Measurements from ENCODE around the gene ITGB2. TPM values are rescaled to one million over a fixed set of nuclear protein-coding genes. Genes with fewer than 3 reads are reported as not detected.

ITGB2 gene
- total RNA-seq, 1 donor from 2014 or later = 0.91 TPM

- peak; percentile 5 for DNase-seq
- TF ChIP-seq, protein P1, sequence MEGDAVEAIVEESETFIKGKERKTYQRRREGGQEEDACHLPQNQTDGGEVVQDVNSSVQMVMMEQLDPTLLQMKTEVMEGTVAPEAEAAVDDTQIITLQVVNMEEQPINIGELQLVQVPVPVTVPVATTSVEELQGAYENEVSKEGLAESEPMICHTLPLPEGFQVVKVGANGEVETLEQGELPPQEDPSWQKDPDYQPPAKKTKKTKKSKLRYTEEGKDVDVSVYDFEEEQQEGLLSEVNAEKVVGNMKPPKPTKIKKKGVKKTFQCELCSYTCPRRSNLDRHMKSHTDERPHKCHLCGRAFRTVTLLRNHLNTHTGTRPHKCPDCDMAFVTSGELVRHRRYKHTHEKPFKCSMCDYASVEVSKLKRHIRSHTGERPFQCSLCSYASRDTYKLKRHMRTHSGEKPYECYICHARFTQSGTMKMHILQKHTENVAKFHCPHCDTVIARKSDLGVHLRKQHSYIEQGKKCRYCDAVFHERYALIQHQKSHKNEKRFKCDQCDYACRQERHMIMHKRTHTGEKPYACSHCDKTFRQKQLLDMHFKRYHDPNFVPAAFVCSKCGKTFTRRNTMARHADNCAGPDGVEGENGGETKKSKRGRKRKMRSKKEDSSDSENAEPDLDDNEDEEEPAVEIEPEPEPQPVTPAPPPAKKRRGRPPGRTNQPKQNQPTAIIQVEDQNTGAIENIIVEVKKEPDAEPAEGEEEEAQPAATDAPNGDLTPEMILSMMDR (IDR thresholded peaks at IDR 0.05; ENCODE audit: partially characterized antibody, unreplicated experiment) = no peak
- peaks cover 4% of the 10 kb centered on the region for H3K27me3 Mint-ChIP-seq (ENCODE audit: unreplicated experiment)
- H3K4me3 Mint-ChIP-seq (ENCODE audit: unreplicated experiment) = no peak overlapping the region
- no peaks in the 10 kb centered on the region for H3K4me1 Mint-ChIP-seq (ENCODE audit: low read depth, unreplicated experiment)
- no peaks in the 10 kb centered on the region for H3K36me3 Mint-ChIP-seq (ENCODE audit: unreplicated experiment)
- H3K9me3 Mint-ChIP-seq (ENCODE audit: unreplicated experiment) = peaks cover 4% of the 10 kb centered on the region
- H3K27ac Mint-ChIP-seq (ENCODE audit: unreplicated experiment) = no peak overlapping the region
These were observed 29.6 kb downstream of the ITGB2 start for GRCh38 chr21:44890961-44891541.

DNA sequence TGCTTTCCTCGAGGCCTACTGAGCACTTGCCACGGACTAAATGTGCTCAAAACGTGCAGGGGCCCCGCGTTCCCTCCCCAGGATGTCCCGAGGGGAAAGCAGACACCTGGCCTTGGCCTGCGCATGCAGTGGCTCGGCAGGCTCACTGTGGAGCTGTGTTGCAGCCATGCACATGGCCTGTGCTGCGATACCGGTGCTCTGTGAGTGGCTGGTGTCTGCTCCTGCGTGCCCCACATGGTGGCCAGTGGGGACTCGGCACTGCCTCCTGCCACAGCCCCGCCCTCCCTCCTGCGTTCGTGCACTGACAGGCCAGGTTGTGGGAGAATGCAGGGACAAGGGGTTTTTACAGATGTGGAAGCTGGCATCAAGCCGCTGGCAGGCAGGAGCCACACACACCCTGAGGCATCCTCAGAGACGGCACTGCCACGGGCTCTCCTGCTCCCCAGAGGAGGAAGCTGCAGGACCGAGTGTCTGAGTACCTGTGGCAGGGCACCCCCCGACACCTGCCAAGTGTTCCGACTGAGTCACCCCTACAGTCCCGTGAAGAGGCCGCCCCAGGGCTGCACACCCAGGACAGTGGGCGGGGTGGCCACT lies 30.3 kb downstream of the ITGB2 start:
- H3K9me3 Mint-ChIP-seq (ENCODE audit: unreplicated experiment) = peaks cover 4% of the 10 kb centered on the region
- peak; percentile 29 for DNase-seq
- TF ChIP-seq, protein P1 (IDR thresholded peaks at IDR 0.05; ENCODE audit: partially characterized antibody, unreplicated experiment) = no peak
- H3K4me1 Mint-ChIP-seq (ENCODE audit: low read depth, unreplicated experiment) = no peaks in the 10 kb centered on the region
- no peak overlapping the region for H3K4me3 Mint-ChIP-seq (ENCODE audit: unreplicated experiment)
- H3K27ac Mint-ChIP-seq (ENCODE audit: unreplicated experiment) = no peak overlapping the region
- peaks cover 4% of the 10 kb centered on the region for H3K27me3 Mint-ChIP-seq (ENCODE audit: unreplicated experiment)
- no peaks in the 10 kb centered on the region for H3K36me3 Mint-ChIP-seq (ENCODE audit: unreplicated experiment)

- Mint-ChIP-seq H3K9me3 (ENCODE audit: unreplicated experiment) (peaks cover 4% of the 10 kb centered on the region), H3K4me1 (ENCODE audit: low read depth, unreplicated experiment) (no peaks in the 10 kb centered on the region), H3K27ac (ENCODE audit: unreplicated experiment) (no peak overlapping the region), H3K27me3 (ENCODE audit: unreplicated experiment) (peaks cover 4% of the 10 kb centered on the region), H3K4me3 (ENCODE audit: unreplicated experiment) (no peak overlapping the region), H3K36me3 (ENCODE audit: unreplicated experiment) (no peaks in the 10 kb centered on the region)
- DNase-seq = no peak
- TF ChIP-seq, protein P1 (IDR thresholded peaks at IDR 0.05; ENCODE audit: partially characterized antibody, unreplicated experiment) = no peak
These were observed 30.9 kb downstream of the ITGB2 start for GRCh38 chr21:44889625-44890337.

- DNase-seq = peak; percentile 15
- peaks cover 4% of the 10 kb centered on the region for H3K9me3 Mint-ChIP-seq (ENCODE audit: unreplicated experiment)
- no peak overlapping the region for H3K4me3 Mint-ChIP-seq (ENCODE audit: unreplicated experiment)
- TF ChIP-seq, protein P1 (IDR thresholded peaks at IDR 0.05; ENCODE audit: partially characterized antibody, unreplicated experiment) = no peak
- no peaks in the 10 kb centered on the region for H3K36me3 Mint-ChIP-seq (ENCODE audit: unreplicated experiment)
- no peaks in the 10 kb centered on the region for H3K4me1 Mint-ChIP-seq (ENCODE audit: low read depth, unreplicated experiment)
- H3K27me3 Mint-ChIP-seq (ENCODE audit: unreplicated experiment) = peaks cover 4% of the 10 kb centered on the region
- no peak overlapping the region for H3K27ac Mint-ChIP-seq (ENCODE audit: unreplicated experiment)
These were observed 31.8 kb downstream of the ITGB2 start for GRCh38 chr21:44888581-44889550.

Data from glutamatergic neuron (in vitro differentiated cells).